HEK293 (cell line): ENCODE data around the gene INPP4B.

ENCODE experiments used
- CTCF ChIA-PET: fragments of 350-600 bp; formaldehyde crosslinking; extraction: SDS; loops from one replicate; lab custom pipeline; 2021; ENCODE audit warnings: antibody characterized with exemption; lab: Yijun Ruan, JAX
- POLR2A ChIA-PET: fragments of 300-600 bp; formaldehyde crosslinking; extraction: SDS; loops from one replicate; lab custom pipeline; 2020; ENCODE audit warnings: antibody characterized with exemption, inconsistent platforms; lab: Yijun Ruan, JAX
- H3K27ac ChIP-seq: fragments of 200-500 bp; sonication (Bioruptor generic); 2 replicates; pipeline ENCODE4 v1.5.1; 2014; ENCODE audit warnings: low read depth, low read length, control low read depth, inconsistent platforms; ENCODE audit errors: extremely low read depth
- H3K36me3 ChIP-seq, 2 experiments: fragments of 200-500 bp in 1 of 2; sonication (Bioruptor generic) in 1 of 2; 1 replicate in 1 of 2; 2 replicates in 1 of 2; pipeline ENCODE4 v1.5.1; 2014 to 2017; ENCODE audit warnings: inconsistent platforms in 2 of 2, low read length in 2 of 2; ENCODE audit not compliant: control insufficient read depth in 2 of 2, insufficient read depth in 1 of 2
- H3K4me1 ChIP-seq: fragments of 200-500 bp; sonication (Bioruptor generic); 2 replicates; pipeline ENCODE4 v1.5.1; 2014; ENCODE audit warnings: mild to moderate bottlenecking, low read length, inconsistent platforms; ENCODE audit not compliant: control insufficient read depth, insufficient read depth
- H3K4me3 ChIP-seq: 2 replicates; pipeline ENCODE4 v1.5.1; 2011; ENCODE audit warnings: low read depth, mild to moderate bottlenecking, control low read depth, low read length, moderate library complexity
- H3K9me3 ChIP-seq: fragments of 200-500 bp; sonication (Bioruptor generic); 2 replicates; pipeline ENCODE4 v1.5.1; 2014; ENCODE audit warnings: low read depth, low read length, inconsistent platforms; ENCODE audit not compliant: control insufficient read depth, insufficient read depth
- ATF2 ChIP-seq: fragments of 450-650 bp; formaldehyde crosslinking; IDR thresholded peaks from 2 replicates; pipeline ENCODE4 v1.5.1; 2016; ENCODE audit warnings: missing biosample characterization, missing genetic modification characterization, low read depth
- KLF8 ChIP-seq: fragments of 450-650 bp; formaldehyde crosslinking; IDR thresholded peaks from 2 replicates; pipeline ENCODE4 v1.5.1; 2016; ENCODE audit warnings: missing biosample characterization, missing genetic modification characterization
- MEIS1 ChIP-seq: sonication (generic); formaldehyde crosslinking; IDR thresholded peaks from 2 replicates; pipeline ENCODE4 v1.8.1; 2022; ENCODE audit warnings: missing genetic modification reagents, mild to moderate bottlenecking, borderline replicate concordance
- SETDB1 ChIP-seq: IDR thresholded peaks from one replicate; pipeline ENCODE4 v1.6.1; 2017; ENCODE audit warnings: mild to moderate bottlenecking, low read length, moderate library complexity, mixed read lengths; ENCODE audit not compliant: insufficient read length
- SP2 ChIP-seq: fragments of 450-650 bp; formaldehyde crosslinking; IDR thresholded peaks from 2 replicates; pipeline ENCODE4 v1.5.1; 2016; ENCODE audit warnings: missing biosample characterization, missing genetic modification characterization
- TCF7L2 ChIP-seq: IDR thresholded peaks from 2 replicates; pipeline ENCODE4 v1.6.1; 2011; ENCODE audit warnings: low read depth, mild to moderate bottlenecking, inconsistent platforms, low read length, moderate library complexity, borderline replicate concordance
- ZBTB11 ChIP-seq: fragments of 450-650 bp; formaldehyde crosslinking; conservative IDR thresholded peaks from 2 replicates; pipeline ENCODE4 v1.5.1; 2016; ENCODE audit warnings: low read depth, missing biosample characterization, missing genetic modification characterization
- ZBTB7A ChIP-seq: fragments of 450-650 bp; formaldehyde crosslinking; IDR thresholded peaks from 2 replicates; pipeline ENCODE4 v1.5.1; 2016; ENCODE audit warnings: low read depth, missing biosample characterization, missing genetic modification characterization
- ZIC2 ChIP-seq: fragments of 450-650 bp; formaldehyde crosslinking; IDR thresholded peaks from 2 replicates; pipeline ENCODE4 v1.5.1; 2016; ENCODE audit warnings: missing biosample characterization, missing genetic modification characterization
- ZNF146 ChIP-seq: fragments of 450-650 bp; formaldehyde crosslinking; IDR thresholded peaks from 2 replicates; pipeline ENCODE4 v1.5.1; 2016; ENCODE audit warnings: missing biosample characterization, missing genetic modification characterization
- ZNF148 ChIP-seq: fragments of 450-650 bp; formaldehyde crosslinking; IDR thresholded peaks from 2 replicates; pipeline ENCODE4 v1.5.0; 2017; ENCODE audit warnings: missing biosample characterization, missing genetic modification characterization, borderline replicate concordance
- ZNF175 ChIP-seq: fragments of 450-650 bp; formaldehyde crosslinking; IDR thresholded peaks from 2 replicates; pipeline ENCODE4 v1.5.1; 2016; ENCODE audit warnings: missing biosample characterization, missing genetic modification characterization
- ZNF214 ChIP-seq: fragments of 450-650 bp; formaldehyde crosslinking; IDR thresholded peaks from 2 replicates; pipeline ENCODE4 v1.5.1; 2017; ENCODE audit warnings: missing biosample characterization, mild to moderate bottlenecking, missing genetic modification characterization, borderline replicate concordance
- ZNF292 ChIP-seq: fragments of 450-650 bp; formaldehyde crosslinking; IDR thresholded peaks from 2 replicates; pipeline ENCODE4 v1.5.1; 2016; ENCODE audit warnings: low read depth, missing biosample characterization, missing genetic modification characterization, borderline replicate concordance
- ZNF311 ChIP-seq: fragments of 450-650 bp; formaldehyde crosslinking; IDR thresholded peaks from 2 replicates; pipeline ENCODE4 v1.5.1; 2017; ENCODE audit warnings: missing biosample characterization, missing genetic modification characterization, borderline replicate concordance
- ZNF561 ChIP-seq: fragments of 450-650 bp; IDR thresholded peaks from 2 replicates; pipeline ENCODE4 v1.5.1; 2018; ENCODE audit warnings: missing biosample characterization, missing genetic modification characterization, borderline replicate concordance
- ZNF585B ChIP-seq: fragments of 450-650 bp; formaldehyde crosslinking; IDR thresholded peaks from 2 replicates; pipeline ENCODE4 v1.5.1; 2016; ENCODE audit warnings: missing biosample characterization, missing genetic modification characterization
- ZNF610 ChIP-seq: fragments of 450-650 bp; formaldehyde crosslinking; IDR thresholded peaks from 2 replicates; pipeline ENCODE4 v1.5.1; 2016; ENCODE audit warnings: missing biosample characterization, missing genetic modification characterization, borderline replicate concordance
- ZNF660 ChIP-seq: fragments of 450-650 bp; IDR thresholded peaks from 2 replicates; pipeline ENCODE4 v1.5.1; 2018; ENCODE audit warnings: missing biosample characterization, mild to moderate bottlenecking, missing genetic modification characterization
- ZNF777 ChIP-seq: fragments of 450-650 bp; formaldehyde crosslinking; IDR thresholded peaks from 2 replicates; pipeline ENCODE4 v1.5.1; 2017; ENCODE audit warnings: missing biosample characterization, missing genetic modification characterization, borderline replicate concordance
- ZSCAN18 ChIP-seq: fragments of 450-650 bp; formaldehyde crosslinking; IDR thresholded peaks from 2 replicates; pipeline ENCODE4 v1.5.1; 2016; ENCODE audit warnings: missing biosample characterization, missing genetic modification characterization
- ZSCAN30 ChIP-seq: fragments of 450-650 bp; IDR thresholded peaks from 2 replicates; pipeline ENCODE4 v1.5.1; 2018; ENCODE audit warnings: missing biosample characterization, mild to moderate bottlenecking, missing genetic modification characterization, moderate library complexity

Gene INPP4B

GRCh38 chr4:142356801-142357200 is 489.3 kb downstream of the INPP4B start (continued):
- no peak for TF ChIP-seq ATF2 (tag by site-specific recombination)
- TF ChIP-seq ZNF311 (tag by site-specific recombination), result no peak
- no peak for TF ChIP-seq ZNF148
- TF ChIP-seq ZIC2 (tag by site-specific recombination), result no peak
- TF ChIP-seq ZNF660 (tag by site-specific recombination), result no peak
- TF ChIP-seq TCF7L2, result no peak
- TF ChIP-seq ZNF292 (tag by site-specific recombination), result no peak
- no peak for TF ChIP-seq ZNF585B
- no peak for TF ChIP-seq ZNF214 (tag by site-specific recombination)
- TF ChIP-seq MEIS1 (CRISPR knock-in tag), result no peak
- no peak for TF ChIP-seq ZNF777 (tag by site-specific recombination)

GRCh38 chr4:142356118-142356759 is 489.9 kb downstream of the INPP4B start:
- ChIA-PET POLR2A (no interaction called here), CTCF (interaction anchor here (0.7 kb wide), 1 partner anchor 43 kb away, joined by 3 read pairs; no protein-coding TSS in a partner anchor)
- Histone ChIP-seq H3K9me3 (no peaks in the 10 kb centered on the region), H3K36me3 (no peaks in the 10 kb centered on the region), H3K4me1 (no peaks in the 10 kb centered on the region; the same call in 1 of the 2 replicates), H3K27ac (no peak overlapping the region), H3K4me3 (no peak overlapping the region)
- TF ChIP-seq ZSCAN18 (tag by site-specific recombination) (no peak), MEIS1 (CRISPR knock-in tag) (no peak)

- Histone ChIP-seq H3K27ac (no peak overlapping the region), H3K4me3 (no peak overlapping the region), H3K9me3 (no peaks in the 10 kb centered on the region), H3K4me1 (no peaks in the 10 kb centered on the region; the same call in 1 of the 2 replicates)
- POLR2A ChIA-PET, result no interaction called here
- TF ChIP-seq ZBTB11 (tag by site-specific recombination) (no peak), SP2 (no peak), ZNF175 (tag by site-specific recombination) (no peak), SETDB1 (no peak), ZBTB7A (no peak), ZNF146 (no peak), KLF8 (tag by site-specific recombination) (no peak), ZSCAN30 (no peak), ZNF561 (tag by site-specific recombination) (no peak), ZNF610 (tag by site-specific recombination) (no peak)
- TF ChIP-seq, all 188 proteins: peak for 0
- CTCF ChIA-PET, result interaction anchor here (0.6 to 0.7 kb wide), 4 partner anchors 44 to 335 kb away, joined by 3 to 5 read pairs (median 4); no protein-coding TSS in a partner anchor
- H3K36me3 ChIP-seq, result no peaks in the 10 kb centered on the region
These were observed 490.6 kb downstream of the INPP4B start for GRCh38 chr4:142355421-142355930.
